ENCODE data around the gene PPP2R1A. TPM values are rescaled to one million over a fixed set of nuclear protein-coding genes. Genes with fewer than 3 reads are reported as not detected.

Gene PPP2R1A
- total RNA-seq, 4 donors from 2014 or later: 200 to 226 (median 224) TPM

DNA sequence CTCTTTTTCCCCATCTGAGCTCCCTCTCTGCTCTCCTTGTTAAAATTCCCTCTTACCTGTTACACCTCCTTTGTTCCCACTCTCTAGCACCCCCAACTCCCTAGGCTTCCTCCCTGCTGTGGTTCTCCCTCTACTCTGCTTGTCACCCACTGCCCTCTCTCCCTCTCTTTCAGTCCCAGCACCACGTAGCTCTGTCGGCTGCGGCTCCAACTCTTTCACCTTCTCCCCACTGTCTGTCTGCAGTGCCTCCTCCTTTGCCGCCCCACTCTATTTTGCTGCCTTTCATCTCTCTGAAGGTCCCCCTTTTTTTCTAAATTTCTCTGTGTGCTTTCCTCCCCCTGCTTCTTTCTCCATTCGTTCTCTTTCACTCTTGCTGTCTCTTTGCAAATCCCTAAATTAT, 19.5 kb upstream of the PPP2R1A start:
- intact Hi-C loops (cut with DNase I; ENCODE audit: low total_unique reads): no loop called here
- DNase-seq (ENCODE audit: low spot score in 2 of 2): no peak
- 1 to 7% methylated on average over 5 of the region's 5 CpGs for WGBS, 2 donors
- no peak for TF ChIP-seq POLR2A (IDR thresholded peaks at IDR 0.05)
- TF ChIP-seq, protein P1, sequence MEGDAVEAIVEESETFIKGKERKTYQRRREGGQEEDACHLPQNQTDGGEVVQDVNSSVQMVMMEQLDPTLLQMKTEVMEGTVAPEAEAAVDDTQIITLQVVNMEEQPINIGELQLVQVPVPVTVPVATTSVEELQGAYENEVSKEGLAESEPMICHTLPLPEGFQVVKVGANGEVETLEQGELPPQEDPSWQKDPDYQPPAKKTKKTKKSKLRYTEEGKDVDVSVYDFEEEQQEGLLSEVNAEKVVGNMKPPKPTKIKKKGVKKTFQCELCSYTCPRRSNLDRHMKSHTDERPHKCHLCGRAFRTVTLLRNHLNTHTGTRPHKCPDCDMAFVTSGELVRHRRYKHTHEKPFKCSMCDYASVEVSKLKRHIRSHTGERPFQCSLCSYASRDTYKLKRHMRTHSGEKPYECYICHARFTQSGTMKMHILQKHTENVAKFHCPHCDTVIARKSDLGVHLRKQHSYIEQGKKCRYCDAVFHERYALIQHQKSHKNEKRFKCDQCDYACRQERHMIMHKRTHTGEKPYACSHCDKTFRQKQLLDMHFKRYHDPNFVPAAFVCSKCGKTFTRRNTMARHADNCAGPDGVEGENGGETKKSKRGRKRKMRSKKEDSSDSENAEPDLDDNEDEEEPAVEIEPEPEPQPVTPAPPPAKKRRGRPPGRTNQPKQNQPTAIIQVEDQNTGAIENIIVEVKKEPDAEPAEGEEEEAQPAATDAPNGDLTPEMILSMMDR (IDR thresholded peaks at IDR 0.05): no peak
- peak overlapping the region; percentile 85 for H3K4me3 ChIP-seq (ENCODE audit: low read depth, poor library complexity, severe bottlenecking)

DNA sequence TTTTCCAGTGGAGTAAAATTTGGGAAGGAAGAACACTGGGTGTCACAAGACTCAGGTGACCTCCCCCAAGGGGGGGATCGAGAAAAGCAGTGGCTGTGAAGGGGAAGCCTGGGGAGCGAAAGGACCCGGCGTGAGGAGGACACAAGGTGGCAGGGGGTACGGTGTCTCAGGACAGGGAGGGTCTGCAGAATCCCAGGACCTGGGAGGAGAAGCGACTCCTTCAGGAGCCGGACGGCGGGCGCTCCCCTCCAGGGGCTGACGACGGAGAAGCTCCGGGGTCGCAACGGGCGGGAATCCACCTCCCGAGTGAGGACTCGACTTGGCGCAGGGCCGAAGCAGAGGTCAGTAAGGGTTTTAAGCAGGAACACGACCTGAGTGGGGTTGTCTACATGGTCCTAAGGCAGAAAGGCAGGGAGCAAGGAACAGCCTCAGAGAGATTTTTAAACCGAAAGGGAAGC, 19.0 kb upstream of the PPP2R1A start:
- TF ChIP-seq, protein P1 (IDR thresholded peaks at IDR 0.05): no peak
- TF ChIP-seq POLR2A (IDR thresholded peaks at IDR 0.05): no peak
- WGBS, 2 donors: 0 to 1% methylated on average over 22 of the region's 22 CpGs
- intact Hi-C loops (cut with DNase I; ENCODE audit: low total_unique reads): no loop called here

DNA sequence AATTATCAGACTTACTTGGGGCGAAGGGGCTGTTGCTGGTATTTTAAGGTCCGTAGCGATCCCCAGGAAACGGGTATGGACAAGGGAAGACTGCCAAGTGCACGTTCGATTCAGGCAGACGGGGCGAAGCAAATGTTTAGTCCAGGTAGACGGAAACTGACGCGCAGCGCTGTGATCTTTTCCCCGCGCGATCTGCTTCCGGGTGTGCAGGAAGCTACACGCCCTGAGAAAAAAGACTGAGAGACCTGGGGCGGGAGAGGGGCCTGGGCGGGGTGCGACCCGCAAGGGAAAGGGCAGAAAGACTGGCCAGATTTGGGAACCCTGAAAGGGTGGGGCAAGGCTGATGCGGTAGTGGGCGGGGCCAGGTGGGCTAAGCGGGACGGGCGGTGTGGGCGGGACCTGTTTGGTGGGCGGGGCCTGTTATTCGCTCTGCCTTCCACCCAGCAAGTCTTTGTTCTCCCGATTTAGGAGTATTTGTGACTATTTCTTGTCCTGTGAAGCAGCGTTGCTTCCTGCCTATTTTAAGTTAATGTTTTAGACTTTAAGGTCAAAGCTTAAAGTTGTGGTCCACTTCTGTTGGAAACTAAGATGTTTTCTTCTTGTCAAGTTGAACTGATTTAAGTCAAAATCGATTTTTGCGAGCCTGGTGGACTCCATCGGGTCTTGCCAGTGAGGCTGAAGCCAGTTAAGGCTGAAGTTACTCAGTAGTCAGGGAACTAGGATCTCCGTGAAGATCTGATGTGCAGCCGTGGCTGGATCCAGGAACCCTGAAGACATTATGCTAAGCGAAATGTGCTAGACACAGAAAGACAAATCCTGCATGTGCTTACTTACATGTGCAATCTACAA, 18.3 kb upstream of the PPP2R1A start, which contains the start of gene ZNF836:
Gene ZNF836, minus strand, starts transcription at position 301 of the 849 bp plus-strand sequence. CDS start 3,549 bp downstream, outside the sequence.
- DNase-seq (ENCODE audit: low spot score in 2 of 2): peak; percentile 89 to 99
- H3K4me3 ChIP-seq (ENCODE audit: low read depth, poor library complexity, severe bottlenecking): peak within 1 kb of the TSS; percentile 85
- WGBS, 2 donors: 3 to 4% methylated on average over 37 of the region's 37 CpGs
- intact Hi-C loops (cut with DNase I; ENCODE audit: low total_unique reads): no loop called here
- no peak for TF ChIP-seq POLR2A (IDR thresholded peaks at IDR 0.05)
- TF ChIP-seq, protein P1 (IDR thresholded peaks at IDR 0.05): no peak

More for the DNA sequence above, 19.0 kb upstream of the PPP2R1A start:
- peak overlapping the region; percentile 85 for H3K4me3 ChIP-seq (ENCODE audit: low read depth, poor library complexity, severe bottlenecking)
- peak in 1 of 2 donors; percentile 86 for DNase-seq (ENCODE audit: low spot score in 2 of 2)

DNA sequence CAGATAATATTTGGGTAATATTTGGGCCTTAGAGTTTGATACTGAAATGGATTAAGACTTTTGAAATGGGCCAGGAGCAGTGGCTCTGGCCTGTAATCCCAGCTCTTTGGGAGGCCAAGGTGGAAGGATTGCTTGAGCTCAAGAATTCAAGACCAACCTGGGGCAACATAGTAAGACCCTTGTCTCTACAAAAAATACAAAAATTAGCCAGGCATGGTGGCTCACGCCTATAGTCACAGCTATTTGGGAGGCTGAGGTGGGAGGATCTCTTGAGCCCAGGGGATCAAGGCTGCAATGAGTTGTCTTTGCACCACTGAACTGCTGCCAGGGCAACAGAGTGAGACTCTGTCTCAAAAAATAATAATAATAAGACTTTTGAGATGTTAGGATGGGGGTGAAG, 17.5 kb upstream of the PPP2R1A start:
- 86 to 96% methylated on average over 1 of the region's 1 CpG for WGBS, 2 donors
- no peak overlapping the region for H3K4me3 ChIP-seq (ENCODE audit: low read depth, poor library complexity, severe bottlenecking)
- no peak for DNase-seq (ENCODE audit: low spot score in 2 of 2)
- TF ChIP-seq, protein P1 (IDR thresholded peaks at IDR 0.05): no peak
- TF ChIP-seq POLR2A (IDR thresholded peaks at IDR 0.05): no peak
- intact Hi-C loops (cut with DNase I; ENCODE audit: low total_unique reads): no loop called here

DNA sequence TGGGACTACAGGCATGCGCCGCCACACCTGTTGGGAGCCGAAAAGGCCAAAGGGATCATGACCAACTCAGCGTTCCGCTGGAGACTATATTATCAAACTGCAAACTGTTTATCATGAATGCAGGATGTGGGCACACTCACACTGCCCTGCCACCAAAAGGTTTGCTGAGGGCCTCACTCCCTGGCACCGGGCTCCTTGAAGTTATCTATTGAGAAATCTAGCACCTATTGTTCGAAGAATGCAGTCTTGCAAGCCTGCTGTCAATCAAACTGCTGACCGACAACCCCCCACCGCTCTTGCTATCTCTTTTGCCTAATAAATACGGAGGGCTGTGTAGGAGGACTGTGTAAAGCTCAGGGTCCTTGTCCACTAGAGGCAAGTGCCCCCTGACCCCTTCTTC, 13.3 kb upstream of the PPP2R1A start:
- DNase-seq (ENCODE audit: low spot score in 2 of 2): no peak
- H3K4me3 ChIP-seq (ENCODE audit: low read depth, poor library complexity, severe bottlenecking): no peak overlapping the region
- TF ChIP-seq POLR2A (IDR thresholded peaks at IDR 0.05): no peak
- TF ChIP-seq, protein P1 (IDR thresholded peaks at IDR 0.05): no peak
- WGBS, 2 donors: 82 to 84% methylated on average over 10 of the region's 10 CpGs
- intact Hi-C loops (cut with DNase I; ENCODE audit: low total_unique reads): no loop called here

Data from lower leg skin (tissue), 4 donors.